Esophagus muscularis mucosa (tissue), 4 donors: ENCODE results near the gene PRKAG2.

Experiments
- EP300 ChIP-seq: sonication (generic); formaldehyde crosslinking; IDR thresholded peaks from one replicate; pipeline ENCODE4 v1.6.1; 2017; ENCODE audit warnings: antibody characterized with exemption
- POLR2A ChIP-seq: fragments of 450-650 bp; IDR thresholded peaks from one replicate; pipeline ENCODE4 v1.6.1; 2017; ENCODE audit warnings: antibody characterized with exemption, moderate library complexity, mild to moderate bottlenecking, low read depth
- POLR2AphosphoS5 ChIP-seq, 2 donors: sonication (generic); formaldehyde crosslinking; IDR thresholded peaks; one replicate each; pipeline ENCODE4 v1.6.1; 2017; ENCODE audit warnings: antibody characterized with exemption in 2 of 2
- TF ChIP-seq, protein P1 (sequence below), 3 experiments: fragments of 200-600 bp in 2 of 3; fragments of 450-650 bp in 1 of 3; sonication (generic) in 2 of 3; IDR thresholded peaks; one replicate each; pipeline ENCODE4 v1.5.1; 2017 to 2019; ENCODE audit warnings: antibody characterized with exemption in 3 of 3, mild to moderate bottlenecking in 2 of 3, moderate library complexity in 1 of 3

DNA sequence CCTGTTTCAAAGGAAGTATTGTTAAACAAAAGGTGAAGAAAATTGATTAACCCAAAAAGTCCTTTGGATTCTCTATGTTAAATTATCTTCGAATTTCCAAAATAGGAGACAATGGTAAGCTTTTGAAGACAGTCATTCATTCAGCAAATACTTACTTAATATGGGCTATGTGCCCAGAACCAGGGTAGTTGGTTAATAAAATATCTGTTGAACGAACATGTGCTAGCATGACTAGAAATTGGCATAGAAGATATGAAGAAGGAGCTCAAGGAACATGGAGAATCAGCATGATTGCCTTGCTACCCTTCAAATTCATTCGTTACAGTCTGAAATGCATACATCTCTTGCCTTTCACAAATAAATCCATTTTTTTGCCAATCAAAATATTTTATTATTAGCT is 234.2 kb downstream of the PRKAG2 start:
- no peak for TF ChIP-seq POLR2A
- TF ChIP-seq, protein P1, sequence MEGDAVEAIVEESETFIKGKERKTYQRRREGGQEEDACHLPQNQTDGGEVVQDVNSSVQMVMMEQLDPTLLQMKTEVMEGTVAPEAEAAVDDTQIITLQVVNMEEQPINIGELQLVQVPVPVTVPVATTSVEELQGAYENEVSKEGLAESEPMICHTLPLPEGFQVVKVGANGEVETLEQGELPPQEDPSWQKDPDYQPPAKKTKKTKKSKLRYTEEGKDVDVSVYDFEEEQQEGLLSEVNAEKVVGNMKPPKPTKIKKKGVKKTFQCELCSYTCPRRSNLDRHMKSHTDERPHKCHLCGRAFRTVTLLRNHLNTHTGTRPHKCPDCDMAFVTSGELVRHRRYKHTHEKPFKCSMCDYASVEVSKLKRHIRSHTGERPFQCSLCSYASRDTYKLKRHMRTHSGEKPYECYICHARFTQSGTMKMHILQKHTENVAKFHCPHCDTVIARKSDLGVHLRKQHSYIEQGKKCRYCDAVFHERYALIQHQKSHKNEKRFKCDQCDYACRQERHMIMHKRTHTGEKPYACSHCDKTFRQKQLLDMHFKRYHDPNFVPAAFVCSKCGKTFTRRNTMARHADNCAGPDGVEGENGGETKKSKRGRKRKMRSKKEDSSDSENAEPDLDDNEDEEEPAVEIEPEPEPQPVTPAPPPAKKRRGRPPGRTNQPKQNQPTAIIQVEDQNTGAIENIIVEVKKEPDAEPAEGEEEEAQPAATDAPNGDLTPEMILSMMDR (IDR thresholded peaks at IDR 0.05), result no peak
- no peak for TF ChIP-seq POLR2AphosphoS5 (IDR thresholded peaks at IDR 0.05)
- no peak for TF ChIP-seq EP300
